Esophagus squamous epithelium (tissue), 4 donors: ENCODE results near the gene MED13L.

Source experiments
- CTCF ChIP-seq, 6 experiments: fragments of 450-650 bp in 4 of 6; fragments of 200-600 bp in 2 of 6; sonication (generic) in 2 of 6; IDR thresholded peaks; one replicate each; pipeline ENCODE4 v1.5.1; 2016 to 2019; ENCODE audit warnings: antibody characterized with exemption in 6 of 6, mild to moderate bottlenecking in 4 of 6, moderate library complexity in 4 of 6
- POLR2A ChIP-seq, 4 donors: fragments of 450-650 bp; IDR thresholded peaks; one replicate each; pipeline ENCODE4 v1.6.1; 2017; ENCODE audit warnings: antibody characterized with exemption in 4 of 4, mild to moderate bottlenecking in 4 of 4, moderate library complexity in 3 of 4

GRCh38 chr12:116248433-116248832 is 29.1 kb downstream of the MED13L start:
- TF ChIP-seq CTCF (IDR thresholded peaks at IDR 0.05) (no peak), POLR2A (IDR thresholded peaks at IDR 0.05) (no peak)
